Activated CD4-positive, alpha-beta T cell treated with anti-CD3 and anti-CD28 coated beads, Interleukin-2, amount 10 ng/mL, durations not matched to agents 7 days and 5 days (primary cell): ENCODE data around the gene ENKD1. TPM values are rescaled to one million over a fixed set of nuclear protein-coding genes. Genes with fewer than 3 reads are reported as not detected.

Source experiments
- CTCF ChIA-PET: fragments of 350-600 bp; sonication (Branson Sonifier 250); formaldehyde crosslinking; loops from one replicate; lab custom pipeline; 2021; ENCODE audit warnings: antibody characterized with exemption; lab: Charles Lee
- POLR2A ChIA-PET: fragments of 350-600 bp; sonication (Branson Sonifier 250); formaldehyde crosslinking; loops from one replicate; lab custom pipeline; 2021; ENCODE audit warnings: antibody characterized with exemption; lab: Charles Lee
- DNase-seq: peaks from one replicate; pipeline ENCODE4 v3.0.0-alpha.2; 2020
- H3K27ac Mint-ChIP-seq: one replicate; pipeline ENCODE4 v1.8.0; 2021; ENCODE audit warnings: mild to moderate bottlenecking, moderate library complexity, mixed read lengths
- H3K27me3 Mint-ChIP-seq: one replicate; pipeline ENCODE4 v1.8.0; 2021; ENCODE audit warnings: mixed read lengths
- H3K36me3 Mint-ChIP-seq: one replicate; pipeline ENCODE4 v1.8.0; 2021; ENCODE audit warnings: low read depth, mixed read lengths
- H3K4me1 Mint-ChIP-seq: one replicate; pipeline ENCODE4 v1.8.0; 2021; ENCODE audit warnings: mixed read lengths
- H3K4me3 Mint-ChIP-seq: one replicate; pipeline ENCODE4 v1.8.0; 2021; ENCODE audit warnings: mild to moderate bottlenecking, moderate library complexity, mixed read lengths
- H3K9me3 Mint-ChIP-seq: one replicate; pipeline ENCODE4 v1.8.0; 2021; ENCODE audit warnings: mixed read lengths
- total RNA-seq, 2 experiments: library from RNA; stranded (reverse); gene quantifications; one replicate each; pipeline ENCODE4 v1.2.3, GENCODE V29; 2021

The ENKD1 gene
- total RNA-seq, 2 experiments from 2014 or later, result 8.0 to 8.2 TPM

- Mint-ChIP-seq H3K4me1 (peaks cover 36% of the 10 kb centered on the region), H3K9me3 (no peaks in the 10 kb centered on the region), H3K36me3 (peaks cover 14% of the 10 kb centered on the region), H3K4me3 (peak within 1 kb of the TSS; percentile 87), H3K27ac (peak within 1 kb of the TSS; percentile 97), H3K27me3 (no peaks in the 10 kb centered on the region)
- CTCF ChIA-PET, result interaction anchor here (0.6 to 14.5 kb wide), 7 partner anchors 13 to 205 kb away, joined by 3 to 177 read pairs (median 19); partner anchors contain the start of genes ATP6V0D1, CARMIL2 and CTCF
- peak; percentile 98 for DNase-seq
- POLR2A ChIA-PET, result interaction anchor here (0.6 to 1.3 kb wide), 4 partner anchors 16 to 140 kb away, joined by 3 to 6 read pairs (median 4); partner anchors contain the start of genes CARMIL2 and CTCF
Observed at GRCh38 chr16:67660564-67661028, 6.0 kb downstream of the ENKD1 start, which contains the start of gene PARD6A. Gene PARD6A, plus strand, starts transcription at chr16:67660960. Its CDS starts 79 bp downstream, at chr16:67661039.

GRCh38 chr16:67659675-67660563 lies 6.6 kb downstream of the ENKD1 start, which contains the start of gene ACD:
Gene ACD, minus strand, starts transcription at chr16:67660260. Its CDS starts 40 bp downstream, at chr16:67660220.
- Mint-ChIP-seq H3K27ac (peak within 1 kb of the TSS; percentile 97), H3K36me3 (peaks cover 17% of the 10 kb centered on the region), H3K9me3 (no peaks in the 10 kb centered on the region), H3K27me3 (no peaks in the 10 kb centered on the region), H3K4me1 (peaks cover 34% of the 10 kb centered on the region), H3K4me3 (peak within 1 kb of the TSS; percentile 87)
- CTCF ChIA-PET, result interaction anchor here (0.5 to 14.5 kb wide), 11 partner anchors 8 to 179 kb away, joined by 3 to 177 read pairs (median 13); partner anchors contain the start of genes ATP6V0D1, C16orf86, CARMIL2 and CTCF
- POLR2A ChIA-PET, result interaction anchor here (0.6 to 1.3 kb wide), 5 partner anchors 15 to 139 kb away, joined by 3 to 6 read pairs (median 3); partner anchors contain the start of genes CARMIL2 and CTCF
- peak; percentile 92 for DNase-seq

DNA sequence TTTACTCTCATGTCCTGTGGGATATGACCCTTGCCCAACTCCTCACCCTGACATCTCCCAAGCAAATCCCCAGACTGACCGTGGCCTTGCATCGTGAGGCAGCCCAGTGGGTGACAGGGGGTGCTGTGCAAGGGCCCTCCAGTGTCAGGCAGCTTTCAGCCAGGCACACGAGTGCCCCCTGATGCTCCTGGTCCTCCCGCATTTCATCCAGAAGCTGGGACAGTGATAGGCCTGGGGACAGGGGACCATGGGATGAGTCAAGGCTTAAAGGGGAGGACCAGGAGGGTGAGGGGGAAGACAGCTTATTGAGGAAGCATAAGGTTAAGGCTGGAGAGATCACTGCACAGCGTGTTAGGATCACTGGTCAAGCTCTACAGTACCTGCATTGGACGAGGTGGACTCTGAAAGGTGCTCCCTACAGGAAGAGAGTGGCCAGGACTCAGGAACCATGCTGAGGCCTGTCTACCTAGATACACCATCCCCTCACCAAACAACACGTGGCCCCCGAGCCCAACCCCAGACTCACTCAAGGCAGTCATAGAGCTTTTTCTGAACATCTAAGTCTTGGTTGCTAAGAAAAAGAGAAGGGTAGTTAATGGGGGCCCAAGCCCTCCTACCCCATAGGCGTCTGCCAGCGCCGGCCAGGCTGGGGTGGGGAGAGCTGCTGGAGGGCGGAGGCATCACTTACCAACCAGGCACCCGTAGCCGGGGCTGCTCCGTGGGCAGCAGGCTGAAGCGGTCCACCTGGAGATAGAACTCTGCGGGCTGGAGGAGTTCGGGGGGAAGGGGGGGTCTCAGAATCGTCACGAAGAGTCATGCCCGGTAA lies 7.5 kb downstream of the ENKD1 start:
- Mint-ChIP-seq H3K9me3 (no peaks in the 10 kb centered on the region), H3K4me3 (peak overlapping the region; percentile 87), H3K27me3 (no peaks in the 10 kb centered on the region), H3K4me1 (peaks cover 28% of the 10 kb centered on the region), H3K27ac (peak overlapping the region; percentile 97), H3K36me3 (peaks cover 23% of the 10 kb centered on the region)
- DNase-seq, result no peak
- POLR2A ChIA-PET, result interaction anchor here (0.6 kb wide), 1 partner anchor 19 kb away, joined by 3 read pairs; no protein-coding TSS in a partner anchor
- CTCF ChIA-PET, result interaction anchor here (0.5 to 14.5 kb wide), 13 partner anchors 9 to 337 kb away, joined by 3 to 177 read pairs (median 6); partner anchors contain the start of genes ATP6V0D1, C16orf86, CARMIL2 and CTCF

DNA sequence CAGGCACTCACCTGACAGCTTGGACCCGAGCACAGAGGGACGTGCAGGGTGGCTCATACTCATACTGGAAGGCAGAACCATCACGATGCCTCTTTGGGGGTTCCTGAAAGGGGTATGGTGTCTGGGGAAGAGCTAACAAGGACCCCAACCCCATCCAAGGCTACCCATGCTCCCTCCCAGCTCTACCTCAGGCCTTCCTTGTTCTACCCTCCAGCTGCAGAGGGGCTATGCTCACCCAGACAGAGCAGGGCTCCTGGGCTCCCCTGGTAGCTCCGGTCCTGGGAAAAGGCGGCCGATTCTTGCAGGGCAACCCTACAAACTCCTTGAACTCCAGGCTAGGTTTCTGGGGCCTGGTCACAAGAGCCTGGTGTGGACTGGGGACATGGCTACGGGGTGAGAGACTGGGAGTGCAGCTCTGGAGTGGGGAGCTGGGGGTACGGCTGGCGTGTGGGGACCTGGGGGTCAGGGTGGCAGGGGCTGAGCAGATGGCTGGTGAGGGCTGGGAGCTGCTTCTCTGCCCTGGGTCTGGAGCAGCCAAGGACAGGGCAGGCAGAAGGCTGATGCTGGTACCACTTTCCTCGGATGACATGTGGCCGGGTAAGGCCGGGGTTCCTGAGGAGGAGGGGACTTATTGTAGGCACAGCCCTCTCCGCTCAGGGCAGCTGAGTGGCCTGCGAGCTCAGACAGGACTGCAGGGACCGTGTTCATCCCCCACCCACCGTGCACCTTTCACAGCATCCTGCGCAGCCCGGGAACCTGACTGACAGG lies 8.6 kb downstream of the ENKD1 start:
- peaks cover 27% of the 10 kb centered on the region for H3K4me1 Mint-ChIP-seq
- POLR2A ChIA-PET, result no interaction called here
- CTCF ChIA-PET, result interaction anchor here (1.1 to 14.5 kb wide), 9 partner anchors 10 to 177 kb away, joined by 5 to 177 read pairs (median 14); partner anchors contain the start of genes ATP6V0D1, C16orf86, CARMIL2 and CTCF
- peaks cover 25% of the 10 kb centered on the region for H3K36me3 Mint-ChIP-seq
- DNase-seq, result no peak
- no peaks in the 10 kb centered on the region for H3K9me3 Mint-ChIP-seq
- H3K27me3 Mint-ChIP-seq, result no peaks in the 10 kb centered on the region
- peak overlapping the region; percentile 31 for H3K27ac Mint-ChIP-seq
- H3K4me3 Mint-ChIP-seq, result peak overlapping the region; percentile 87

GRCh38 chr16:67657017-67657608 lies 9.4 kb downstream of the ENKD1 start:
- ChIA-PET POLR2A (no interaction called here), CTCF (interaction anchor here (2.6 to 14.5 kb wide), 6 partner anchors 9 to 135 kb away, joined by 13 to 177 read pairs (median 20); partner anchors contain the start of genes C16orf86, CARMIL2 and CTCF)
- no peak for DNase-seq
- H3K27me3 Mint-ChIP-seq, result no peaks in the 10 kb centered on the region
- H3K4me1 Mint-ChIP-seq, result peaks cover 26% of the 10 kb centered on the region
- no peak overlapping the region for H3K4me3 Mint-ChIP-seq
- no peak overlapping the region for H3K27ac Mint-ChIP-seq
- no peaks in the 10 kb centered on the region for H3K9me3 Mint-ChIP-seq
- H3K36me3 Mint-ChIP-seq, result peaks cover 28% of the 10 kb centered on the region

- ChIA-PET POLR2A (no interaction called here), CTCF (interaction anchor here (4.8 kb wide), 1 partner anchor 12 kb away, joined by 41 read pairs; the partner anchor contains the start of gene CARMIL2)
- peaks cover 34% of the 10 kb centered on the region for H3K36me3 Mint-ChIP-seq
Observed at GRCh38 chr16:67656344-67657016, 10.1 kb downstream of the ENKD1 start.

GRCh38 chr16:67655363-67655762 lies 11.2 kb downstream of the ENKD1 start:
- no peak overlapping the region for H3K27ac Mint-ChIP-seq
- H3K4me3 Mint-ChIP-seq, result no peak overlapping the region
- DNase-seq, result no peak
- H3K36me3 Mint-ChIP-seq, result peaks cover 42% of the 10 kb centered on the region
- H3K27me3 Mint-ChIP-seq, result no peaks in the 10 kb centered on the region
- POLR2A ChIA-PET, result no interaction called here
- no peaks in the 10 kb centered on the region for H3K9me3 Mint-ChIP-seq
- peaks cover 20% of the 10 kb centered on the region for H3K4me1 Mint-ChIP-seq
- CTCF ChIA-PET, result no interaction called here

More at GRCh38 chr16:67656344-67657016, 10.1 kb downstream of the ENKD1 start:
- Mint-ChIP-seq H3K27ac (no peak overlapping the region), H3K27me3 (no peaks in the 10 kb centered on the region), H3K4me3 (no peak overlapping the region), H3K4me1 (peaks cover 22% of the 10 kb centered on the region), H3K9me3 (no peaks in the 10 kb centered on the region)
- DNase-seq, result no peak

DNA sequence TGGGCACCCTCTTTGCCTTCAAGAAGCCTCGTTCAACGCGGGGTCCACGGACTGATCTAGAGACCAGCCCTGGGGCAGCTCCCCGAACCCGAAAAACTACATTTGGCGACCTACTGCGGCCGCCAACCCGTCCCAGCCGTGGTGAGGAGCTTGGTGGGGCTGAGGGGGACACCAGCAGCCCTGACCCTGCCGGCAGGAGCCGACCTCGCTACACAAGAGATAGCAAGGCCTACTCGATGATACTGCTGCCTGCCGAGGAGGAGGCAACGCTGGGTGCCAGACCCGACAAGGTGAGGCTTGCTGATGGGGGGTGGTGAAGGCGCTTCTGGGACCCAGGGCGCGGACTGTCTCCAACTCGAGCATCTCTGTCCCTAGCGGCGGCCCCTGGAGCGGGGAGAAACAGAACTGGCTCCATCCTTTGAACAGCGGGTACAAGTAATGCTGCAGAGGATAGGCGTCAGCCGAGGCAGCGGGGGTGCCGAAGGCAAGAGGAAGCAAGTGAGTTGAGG lies 12.1 kb downstream of the ENKD1 start:
- no peak for DNase-seq
- ChIA-PET CTCF (no interaction called here), POLR2A (no interaction called here)
- Mint-ChIP-seq H3K27me3 (no peaks in the 10 kb centered on the region), H3K9me3 (no peaks in the 10 kb centered on the region), H3K4me3 (no peak overlapping the region), H3K27ac (peak overlapping the region; percentile 36), H3K4me1 (peaks cover 24% of the 10 kb centered on the region), H3K36me3 (peaks cover 48% of the 10 kb centered on the region)

GRCh38 chr16:67653789-67654402 lies 12.7 kb downstream of the ENKD1 start:
- no peaks in the 10 kb centered on the region for H3K27me3 Mint-ChIP-seq
- H3K36me3 Mint-ChIP-seq, result peaks cover 53% of the 10 kb centered on the region
- no peak overlapping the region for H3K27ac Mint-ChIP-seq
- no peak for DNase-seq
- H3K4me3 Mint-ChIP-seq, result no peak overlapping the region
- ChIA-PET CTCF (no interaction called here), POLR2A (no interaction called here)
- H3K9me3 Mint-ChIP-seq, result no peaks in the 10 kb centered on the region
- H3K4me1 Mint-ChIP-seq, result peaks cover 20% of the 10 kb centered on the region

- Mint-ChIP-seq H3K9me3 (no peaks in the 10 kb centered on the region), H3K27me3 (no peaks in the 10 kb centered on the region), H3K4me1 (peaks cover 14% of the 10 kb centered on the region), H3K27ac (no peak overlapping the region), H3K4me3 (no peak overlapping the region), H3K36me3 (peaks cover 53% of the 10 kb centered on the region)
- ChIA-PET CTCF (interaction anchor here (1.3 kb wide), 1 partner anchor 106 kb away, joined by 3 read pairs; no protein-coding TSS in a partner anchor), POLR2A (no interaction called here)
- no peak for DNase-seq
Observed at GRCh38 chr16:67653128-67653788, 13.3 kb downstream of the ENKD1 start.
